ENCODE results near the gene GTPBP8. TPM values are rescaled to one million over a fixed set of nuclear protein-coding genes. Genes with fewer than 3 reads are reported as not detected.

GTPBP8 gene
- polyA plus RNA-seq, 1 donor from 2014 or later: 32.4 TPM

DNA sequence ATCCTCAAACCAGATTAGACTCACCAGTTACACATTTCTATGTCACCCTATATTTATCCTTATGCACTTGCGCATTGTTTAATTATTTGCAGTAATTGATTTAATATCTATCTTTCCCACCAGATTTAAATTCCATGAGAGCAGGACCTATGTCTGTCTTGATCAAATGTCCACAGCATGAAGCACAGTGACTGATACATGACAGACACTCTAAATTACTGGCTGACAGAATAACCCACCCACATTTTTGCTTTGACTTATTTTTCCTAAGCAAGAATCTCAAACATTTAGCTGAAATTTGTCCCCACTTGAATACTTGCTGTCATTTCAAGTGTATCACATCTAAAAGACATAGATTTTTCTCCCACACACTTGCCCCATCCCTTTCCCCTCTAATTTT lies 23.4 kb upstream of the GTPBP8 start:
- Histone ChIP-seq H3K4me3 (ENCODE audit: low read length) (no peak overlapping the region), H3F3A (ENCODE audit: insufficient read depth, low read length, poor library complexity, severe bottlenecking) (no peaks in the 10 kb centered on the region), H3K4me2 (ENCODE audit: low read length) (no peak overlapping the region), H3K27ac (ENCODE audit: low read length) (no peak overlapping the region), H3K36me3 (ENCODE audit: insufficient read depth, low read length) (no peaks in the 10 kb centered on the region), H3K27me3 (ENCODE audit: insufficient read depth, low read depth, low read length) (no peaks in the 10 kb centered on the region), H3K9me2 (ENCODE audit: insufficient read depth, low read length) (no peaks in the 10 kb centered on the region), H4K20me1 (ENCODE audit: insufficient read depth) (no peaks in the 10 kb centered on the region), H3K79me2 (replicated peaks; ENCODE audit: insufficient read depth, low read length) (no peaks in the 10 kb centered on the region), H3K9me3 (ENCODE audit: low read length) (no peaks in the 10 kb centered on the region), H2AFZ (ENCODE audit: low read depth, low read length) (no peak overlapping the region), H3K9ac (ENCODE audit: low read length) (no peak overlapping the region)
- TF ChIP-seq SMC3 (conservative IDR thresholded peaks at IDR 0.05; ENCODE audit: poor library complexity): no peak

DNA sequence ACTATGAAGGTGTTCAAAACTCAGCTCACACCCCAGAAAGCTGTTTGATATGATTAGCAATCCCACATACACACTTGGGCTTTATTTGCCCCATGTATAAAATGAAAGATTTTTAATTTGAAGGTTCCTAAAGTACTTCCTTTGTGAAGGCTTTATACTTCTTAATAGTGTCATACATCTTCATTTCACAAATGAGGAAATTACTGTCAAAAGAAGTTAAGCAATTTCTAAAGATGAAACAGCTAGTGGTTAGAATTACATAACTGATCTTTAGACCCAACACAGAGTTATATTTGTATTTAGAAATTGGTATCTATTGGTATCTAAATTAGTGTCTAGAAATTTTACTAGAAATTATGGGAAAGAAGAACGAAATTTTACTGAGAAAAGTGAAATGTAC lies 23.0 kb upstream of the GTPBP8 start:
- no peak overlapping the region for H3K4me3 ChIP-seq (ENCODE audit: low read length)
- H3F3A ChIP-seq (ENCODE audit: insufficient read depth, low read length, poor library complexity, severe bottlenecking): no peaks in the 10 kb centered on the region
- no peak for TF ChIP-seq POLR2AphosphoS5 (IDR thresholded peaks at IDR 0.05)
- TF ChIP-seq RAD21 (conservative IDR thresholded peaks at IDR 0.05): no peak
- TF ChIP-seq, protein P1, sequence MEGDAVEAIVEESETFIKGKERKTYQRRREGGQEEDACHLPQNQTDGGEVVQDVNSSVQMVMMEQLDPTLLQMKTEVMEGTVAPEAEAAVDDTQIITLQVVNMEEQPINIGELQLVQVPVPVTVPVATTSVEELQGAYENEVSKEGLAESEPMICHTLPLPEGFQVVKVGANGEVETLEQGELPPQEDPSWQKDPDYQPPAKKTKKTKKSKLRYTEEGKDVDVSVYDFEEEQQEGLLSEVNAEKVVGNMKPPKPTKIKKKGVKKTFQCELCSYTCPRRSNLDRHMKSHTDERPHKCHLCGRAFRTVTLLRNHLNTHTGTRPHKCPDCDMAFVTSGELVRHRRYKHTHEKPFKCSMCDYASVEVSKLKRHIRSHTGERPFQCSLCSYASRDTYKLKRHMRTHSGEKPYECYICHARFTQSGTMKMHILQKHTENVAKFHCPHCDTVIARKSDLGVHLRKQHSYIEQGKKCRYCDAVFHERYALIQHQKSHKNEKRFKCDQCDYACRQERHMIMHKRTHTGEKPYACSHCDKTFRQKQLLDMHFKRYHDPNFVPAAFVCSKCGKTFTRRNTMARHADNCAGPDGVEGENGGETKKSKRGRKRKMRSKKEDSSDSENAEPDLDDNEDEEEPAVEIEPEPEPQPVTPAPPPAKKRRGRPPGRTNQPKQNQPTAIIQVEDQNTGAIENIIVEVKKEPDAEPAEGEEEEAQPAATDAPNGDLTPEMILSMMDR (IDR thresholded peaks at IDR 0.05; ENCODE audit: poor library complexity, severe bottlenecking): no peak
- TF ChIP-seq, protein P2, sequence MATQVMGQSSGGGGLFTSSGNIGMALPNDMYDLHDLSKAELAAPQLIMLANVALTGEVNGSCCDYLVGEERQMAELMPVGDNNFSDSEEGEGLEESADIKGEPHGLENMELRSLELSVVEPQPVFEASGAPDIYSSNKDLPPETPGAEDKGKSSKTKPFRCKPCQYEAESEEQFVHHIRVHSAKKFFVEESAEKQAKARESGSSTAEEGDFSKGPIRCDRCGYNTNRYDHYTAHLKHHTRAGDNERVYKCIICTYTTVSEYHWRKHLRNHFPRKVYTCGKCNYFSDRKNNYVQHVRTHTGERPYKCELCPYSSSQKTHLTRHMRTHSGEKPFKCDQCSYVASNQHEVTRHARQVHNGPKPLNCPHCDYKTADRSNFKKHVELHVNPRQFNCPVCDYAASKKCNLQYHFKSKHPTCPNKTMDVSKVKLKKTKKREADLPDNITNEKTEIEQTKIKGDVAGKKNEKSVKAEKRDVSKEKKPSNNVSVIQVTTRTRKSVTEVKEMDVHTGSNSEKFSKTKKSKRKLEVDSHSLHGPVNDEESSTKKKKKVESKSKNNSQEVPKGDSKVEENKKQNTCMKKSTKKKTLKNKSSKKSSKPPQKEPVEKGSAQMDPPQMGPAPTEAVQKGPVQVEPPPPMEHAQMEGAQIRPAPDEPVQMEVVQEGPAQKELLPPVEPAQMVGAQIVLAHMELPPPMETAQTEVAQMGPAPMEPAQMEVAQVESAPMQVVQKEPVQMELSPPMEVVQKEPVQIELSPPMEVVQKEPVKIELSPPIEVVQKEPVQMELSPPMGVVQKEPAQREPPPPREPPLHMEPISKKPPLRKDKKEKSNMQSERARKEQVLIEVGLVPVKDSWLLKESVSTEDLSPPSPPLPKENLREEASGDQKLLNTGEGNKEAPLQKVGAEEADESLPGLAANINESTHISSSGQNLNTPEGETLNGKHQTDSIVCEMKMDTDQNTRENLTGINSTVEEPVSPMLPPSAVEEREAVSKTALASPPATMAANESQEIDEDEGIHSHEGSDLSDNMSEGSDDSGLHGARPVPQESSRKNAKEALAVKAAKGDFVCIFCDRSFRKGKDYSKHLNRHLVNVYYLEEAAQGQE (IDR thresholded peaks at IDR 0.05; ENCODE audit: borderline replicate concordance): no peak
- TF ChIP-seq EZH2 (IDR thresholded peaks at IDR 0.05; ENCODE audit: borderline replicate concordance, insufficient read depth, low read length, poor library complexity, severe bottlenecking): no peak
- TF ChIP-seq TAF1 (IDR thresholded peaks at IDR 0.05; ENCODE audit: low read depth): no peak
- TF ChIP-seq EP300 (conservative IDR thresholded peaks at IDR 0.05; ENCODE audit: poor library complexity, severe bottlenecking): no peak
- no peak for TF ChIP-seq SMC3 (conservative IDR thresholded peaks at IDR 0.05; ENCODE audit: poor library complexity)
- TF ChIP-seq MXI1 (conservative IDR thresholded peaks at IDR 0.05; ENCODE audit: poor library complexity, severe bottlenecking): no peak
- H4K20me1 ChIP-seq (ENCODE audit: insufficient read depth): no peaks in the 10 kb centered on the region
- H3K79me2 ChIP-seq (replicated peaks; ENCODE audit: insufficient read depth, low read length): no peaks in the 10 kb centered on the region
- no peak overlapping the region for H3K4me2 ChIP-seq (ENCODE audit: low read length)
- no peaks in the 10 kb centered on the region for H3K27me3 ChIP-seq (ENCODE audit: insufficient read depth, low read depth, low read length)
- no peak overlapping the region for H2AFZ ChIP-seq (ENCODE audit: low read depth, low read length)
- no peaks in the 10 kb centered on the region for H3K9me3 ChIP-seq (ENCODE audit: low read length)
- H3K9ac ChIP-seq (ENCODE audit: low read length): no peak overlapping the region
- H3K27ac ChIP-seq (ENCODE audit: low read length): no peak overlapping the region
- no peaks in the 10 kb centered on the region for H3K9me2 ChIP-seq (ENCODE audit: insufficient read depth, low read length)
- H3K36me3 ChIP-seq (ENCODE audit: insufficient read depth, low read length): no peaks in the 10 kb centered on the region

DNA sequence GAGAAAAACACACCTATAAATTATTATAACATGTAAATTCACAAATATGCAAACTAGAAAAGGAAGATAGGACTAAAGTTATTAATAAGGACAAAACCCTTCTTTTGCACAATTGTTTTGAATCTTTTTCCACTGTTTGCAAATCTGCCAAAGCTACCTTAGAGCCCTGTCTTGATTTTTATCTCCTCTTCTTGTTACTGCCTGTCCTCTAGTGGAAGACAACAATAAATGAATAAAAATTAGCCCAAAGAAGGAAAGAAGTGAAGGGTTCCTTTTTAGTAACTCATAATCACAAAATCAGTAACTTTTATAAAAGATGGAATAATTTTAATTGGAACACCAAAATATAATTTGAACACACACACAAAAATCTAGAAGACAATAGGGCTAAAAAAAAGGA lies 18.6 kb upstream of the GTPBP8 start:
- Histone ChIP-seq H3K4me3 (ENCODE audit: low read length) (no peak overlapping the region), H3K36me3 (ENCODE audit: insufficient read depth, low read length) (no peaks in the 10 kb centered on the region), H3K9me2 (ENCODE audit: insufficient read depth, low read length) (no peaks in the 10 kb centered on the region), H2AFZ (ENCODE audit: low read depth, low read length) (no peak overlapping the region), H3K79me2 (replicated peaks; ENCODE audit: insufficient read depth, low read length) (no peaks in the 10 kb centered on the region), H3K27me3 (ENCODE audit: insufficient read depth, low read depth, low read length) (no peaks in the 10 kb centered on the region), H3F3A (ENCODE audit: insufficient read depth, low read length, poor library complexity, severe bottlenecking) (no peaks in the 10 kb centered on the region), H3K9me3 (ENCODE audit: low read length) (no peaks in the 10 kb centered on the region), H3K4me2 (ENCODE audit: low read length) (no peak overlapping the region), H3K9ac (ENCODE audit: low read length) (no peak overlapping the region), H4K20me1 (ENCODE audit: insufficient read depth) (no peaks in the 10 kb centered on the region), H3K27ac (ENCODE audit: low read length) (no peak overlapping the region)
- no peak for TF ChIP-seq EP300 (conservative IDR thresholded peaks at IDR 0.05; ENCODE audit: poor library complexity, severe bottlenecking)
- TF ChIP-seq MXI1 (conservative IDR thresholded peaks at IDR 0.05; ENCODE audit: poor library complexity, severe bottlenecking): no peak
- no peak for TF ChIP-seq SMC3 (conservative IDR thresholded peaks at IDR 0.05; ENCODE audit: poor library complexity)
- TF ChIP-seq, protein P1 (IDR thresholded peaks at IDR 0.05; ENCODE audit: poor library complexity, severe bottlenecking): no peak
- TF ChIP-seq TAF1 (IDR thresholded peaks at IDR 0.05; ENCODE audit: low read depth): no peak
- TF ChIP-seq RAD21 (conservative IDR thresholded peaks at IDR 0.05): no peak
- TF ChIP-seq EZH2 (IDR thresholded peaks at IDR 0.05; ENCODE audit: borderline replicate concordance, insufficient read depth, low read length, poor library complexity, severe bottlenecking): no peak

Measured in neural cell (in vitro differentiated cells).